MM.1S (cell line): Measurements from ENCODE around the gene ANGPTL5.

ENCODE experiments used
- CTCF ChIP-seq: fragments of 300-600 bp; sonication (generic); IDR thresholded peaks from 2 replicates; pipeline ENCODE4 v1.5.1; 2016; ENCODE audit warnings: antibody characterized with exemption, low read length, mixed read lengths
- EZH2 ChIP-seq: fragments of 300-600 bp; sonication (generic); optimal IDR thresholded peaks from 2 replicates; pipeline ENCODE3; 2017; ENCODE audit warnings: low read depth, mild to moderate bottlenecking, antibody characterized with exemption, low read length, mixed read lengths
- EZH2phosphoT487 ChIP-seq: fragments of 300-600 bp; sonication (generic); IDR thresholded peaks from 2 replicates; pipeline ENCODE4 v1.6.1; 2018; ENCODE audit warnings: antibody characterized with exemption, low read length

DNA sequence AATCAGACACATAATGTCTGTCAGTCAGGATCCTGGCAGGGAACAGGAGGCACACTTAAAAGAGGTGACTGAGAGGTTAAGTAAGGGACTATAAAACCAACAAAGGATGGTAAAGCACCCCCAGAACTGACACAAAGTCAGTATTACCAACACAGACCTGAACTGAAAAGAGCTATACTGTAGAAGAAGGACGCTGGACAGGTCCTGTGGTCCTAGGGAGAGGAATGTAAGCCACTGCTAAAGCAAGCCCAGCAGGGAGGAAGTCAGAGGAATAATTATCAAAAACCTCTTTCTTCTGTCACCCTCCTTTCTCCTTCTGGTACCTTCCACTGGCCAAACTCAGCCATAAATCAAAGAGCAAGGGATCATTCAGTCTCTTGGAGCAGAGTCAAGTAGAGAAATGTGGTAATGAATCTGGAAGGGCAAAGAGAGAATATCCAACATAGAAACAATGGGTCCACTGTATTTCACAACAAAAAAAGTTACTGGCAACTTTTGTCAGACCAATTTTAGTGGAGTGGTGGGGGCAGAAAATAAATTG lies 33.4 kb upstream of the ANGPTL5 start:
- TF ChIP-seq EZH2phosphoT487 (no peak), CTCF (no peak), EZH2 (no peak)
